ENCODE measurements around the gene GVQW3.
"Not testable (repeated sequence)": the region's sequence is repeated elsewhere in the genome, so short reads cannot be mapped to it uniquely, and the experiment has no call there.

The GVQW3 gene

DNA sequence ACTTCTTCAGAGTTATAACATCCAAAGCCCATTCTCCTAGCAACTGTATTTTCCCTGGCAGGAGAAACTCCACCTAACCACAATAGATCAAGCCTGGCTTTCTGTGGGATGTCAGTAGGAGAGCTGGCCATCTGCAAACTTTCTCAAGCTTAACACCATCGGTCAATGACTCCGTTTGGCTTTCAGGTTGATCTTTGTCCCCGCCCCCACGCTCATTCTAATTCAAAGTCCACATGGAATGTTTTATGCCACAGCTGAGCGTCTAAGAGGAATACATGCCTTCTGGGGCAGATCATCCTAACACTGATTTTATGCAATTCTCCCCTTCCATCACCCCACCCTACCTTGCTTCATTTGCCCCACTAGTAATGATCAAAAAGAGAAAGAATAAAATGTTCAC lies 4.8 kb downstream of the GVQW3 start:
- DNase-seq (ENCODE audit: low read depth in 2 of 3, low spot score in 1 of 3): no peak

DNA sequence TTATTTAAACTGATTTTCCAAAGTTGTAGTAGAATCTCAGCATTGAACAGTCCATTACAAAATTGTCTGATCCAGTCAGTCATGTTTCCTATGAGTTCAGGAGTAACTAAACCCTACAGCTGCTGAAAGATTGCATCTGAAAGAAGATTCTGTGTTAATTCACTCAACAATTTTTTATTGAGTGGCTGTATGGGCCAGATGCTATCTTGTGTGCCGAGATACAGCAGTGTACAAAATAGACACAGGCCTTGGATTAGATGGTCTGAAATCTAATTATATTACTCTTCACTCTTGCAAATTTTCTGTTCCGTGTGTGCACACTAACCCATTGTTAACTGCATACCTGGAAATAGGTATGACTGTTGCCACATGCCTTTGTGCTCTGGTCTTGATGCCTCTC lies 7.3 kb downstream of the GVQW3 start:
- no peak for DNase-seq (ENCODE audit: low read depth in 2 of 3, low spot score in 1 of 3)

- DNase-seq (ENCODE audit: low read depth in 2 of 3, low spot score in 1 of 3): no peak
Measured at GRCh38 chr11:76391021-76391420, 9.9 kb downstream of the GVQW3 start.

GRCh38 chr11:76391811-76392475 lies 10.8 kb downstream of the GVQW3 start:
- DNase-seq (ENCODE audit: low read depth in 2 of 3, low spot score in 1 of 3): no peak

- DNase-seq (ENCODE audit: low read depth in 2 of 3, low spot score in 1 of 3): no peak
Measured at GRCh38 chr11:76392870-76393269, 11.7 kb downstream of the GVQW3 start.

- no peak for DNase-seq (ENCODE audit: low read depth in 2 of 3, low spot score in 1 of 3)
Measured at GRCh38 chr11:76394411-76394810, 13.3 kb downstream of the GVQW3 start.

DNA sequence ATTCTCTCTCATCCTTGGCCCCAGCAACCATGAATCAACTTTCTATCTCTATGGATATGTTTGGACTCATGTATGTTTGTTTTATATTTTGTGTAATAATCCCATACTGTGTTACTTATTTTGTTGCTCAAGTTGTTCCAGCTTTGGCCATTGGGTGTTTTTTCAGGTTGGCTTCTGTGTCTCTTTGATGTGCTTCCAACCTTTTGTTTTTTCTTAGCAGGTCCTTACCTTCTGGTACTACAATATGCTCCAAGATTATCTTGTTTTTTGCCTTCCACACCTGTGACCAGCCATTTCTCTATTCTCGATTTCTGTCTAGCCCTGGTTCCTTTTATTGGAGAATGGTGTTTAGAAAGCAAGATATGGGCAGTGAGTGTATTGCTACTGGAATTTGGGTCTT lies 14.2 kb downstream of the GVQW3 start:
- DNase-seq (ENCODE audit: low read depth in 2 of 3, low spot score in 1 of 3): no peak

DNA sequence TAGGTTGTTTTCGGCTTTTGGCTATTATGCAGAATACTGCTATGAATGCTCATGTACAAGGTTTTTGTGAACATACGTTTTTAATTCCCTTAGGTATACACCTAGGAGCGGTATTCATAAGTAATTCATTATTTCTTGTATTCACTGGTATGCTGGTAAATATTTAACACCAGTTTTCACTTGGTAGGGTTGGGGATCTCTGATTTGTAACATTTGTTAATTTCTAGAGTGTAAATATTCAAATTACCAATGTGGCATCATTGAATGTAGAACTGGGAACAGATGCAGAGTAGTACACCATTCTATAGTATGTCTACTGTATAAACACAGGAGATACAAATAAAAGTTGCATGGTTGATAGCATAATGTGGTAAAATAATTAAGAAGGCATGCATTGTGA lies 16.3 kb downstream of the GVQW3 start:
- no peak for DNase-seq (ENCODE audit: low read depth in 2 of 3, low spot score in 1 of 3)

DNA sequence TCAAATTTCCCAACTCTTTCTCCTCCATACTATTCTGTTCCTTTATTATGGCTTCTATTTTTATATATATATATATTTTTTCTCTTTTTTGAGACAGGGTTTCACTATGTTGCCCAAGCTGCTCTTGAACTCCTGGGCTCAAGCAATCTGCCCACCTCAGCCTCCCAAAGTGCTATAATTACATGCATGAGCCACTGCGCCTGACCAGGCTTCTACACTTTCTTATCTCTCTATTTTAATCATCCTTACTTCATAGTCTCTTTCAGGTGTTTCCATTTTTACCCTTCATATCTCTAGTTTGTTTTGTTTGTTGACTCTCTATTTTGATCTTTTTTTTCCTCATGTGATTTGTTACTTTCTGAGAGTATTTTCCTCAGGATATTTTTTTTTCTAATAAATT lies 19.8 kb downstream of the GVQW3 start:
- DNase-seq (ENCODE audit: low read depth in 2 of 3, low spot score in 1 of 3): no peak

DNA sequence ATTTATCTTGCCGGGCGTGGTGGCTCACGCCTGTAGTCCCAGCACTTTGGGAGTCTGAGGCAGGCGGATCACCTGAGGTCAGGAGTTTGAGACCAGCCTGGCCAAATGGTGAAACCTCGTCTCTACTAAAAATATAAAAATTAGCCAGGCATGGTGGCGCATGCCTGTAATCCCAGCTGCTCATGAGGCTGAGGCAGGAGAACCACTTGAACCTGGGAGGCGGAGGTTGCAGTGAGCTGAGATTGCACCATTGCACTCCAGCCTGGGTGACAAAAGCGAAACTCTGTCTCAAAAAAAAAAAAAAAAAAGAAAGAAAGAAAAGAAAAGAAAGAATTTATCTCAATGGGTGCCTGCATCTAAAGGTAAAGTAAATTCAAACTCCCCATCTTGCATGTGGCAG lies 20.4 kb downstream of the GVQW3 start:
- not testable (repeated sequence) for DNase-seq (ENCODE audit: low read depth in 2 of 3, low spot score in 1 of 3)

- no peak for DNase-seq (ENCODE audit: low read depth in 2 of 3, low spot score in 1 of 3)
Measured at GRCh38 chr11:76406359-76406758, 25.2 kb downstream of the GVQW3 start.

DNA sequence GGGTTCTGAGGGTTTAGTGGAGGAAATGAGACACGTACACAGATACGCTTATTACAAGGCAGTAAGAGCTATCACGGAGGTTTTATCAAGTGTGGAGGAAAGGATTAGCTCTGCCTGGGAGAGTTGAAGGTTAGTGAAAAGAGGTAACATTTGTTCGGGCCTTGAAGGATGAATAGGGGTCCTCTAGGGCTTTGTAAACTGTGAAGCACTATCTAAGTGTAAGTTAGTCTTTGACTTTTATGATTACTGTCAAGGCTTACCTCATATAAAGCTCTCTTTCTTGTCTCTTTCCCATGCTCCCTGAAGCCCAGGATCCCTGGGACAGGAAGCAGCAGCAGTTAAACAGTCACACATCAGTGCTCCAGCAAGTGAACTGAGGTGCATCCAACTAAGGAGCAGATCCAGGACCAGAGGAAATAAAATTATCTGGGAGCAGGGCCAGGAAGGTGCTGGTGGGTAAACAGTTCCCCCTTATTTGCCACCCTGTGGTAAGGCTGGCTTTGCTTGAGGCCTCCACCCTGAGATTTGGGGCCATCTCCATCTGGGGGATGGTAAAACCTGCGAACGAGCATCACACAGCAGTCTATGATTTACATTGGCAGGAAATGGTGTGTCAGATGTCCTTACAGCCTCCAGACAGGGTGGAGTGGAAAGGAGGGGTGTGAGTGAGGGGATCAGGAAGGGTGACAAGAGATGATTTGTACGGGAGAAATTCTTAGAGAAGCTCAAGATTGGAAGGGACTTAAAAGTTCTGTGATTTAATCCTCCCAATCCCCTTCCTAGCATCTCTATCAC lies 27.2 kb downstream of the GVQW3 start:
- no peak for DNase-seq (ENCODE audit: low read depth in 2 of 3, low spot score in 1 of 3)

DNA sequence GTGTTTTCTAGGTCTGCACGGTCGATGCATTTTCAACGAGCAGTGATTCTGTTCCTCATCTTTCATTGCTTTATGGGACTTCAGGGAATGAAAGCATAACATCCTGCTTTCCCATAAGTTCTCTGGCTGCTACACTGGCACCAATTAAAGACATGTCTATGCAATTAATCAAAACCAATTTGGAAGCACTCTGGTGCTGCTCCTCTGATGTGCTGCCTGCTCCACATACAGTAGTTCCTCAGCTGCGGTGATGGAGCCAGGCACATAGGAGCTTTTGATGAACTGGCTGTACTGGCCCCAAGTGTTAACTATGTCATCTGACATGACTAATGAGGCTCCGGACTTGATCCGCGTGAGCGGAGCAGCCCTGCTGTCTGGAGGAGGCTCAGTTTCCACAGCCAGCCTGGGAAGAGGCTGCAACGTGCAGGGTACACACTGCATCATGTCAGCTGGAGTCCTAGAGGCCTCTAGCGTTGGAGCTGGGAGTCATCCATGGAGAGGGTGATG lies 29.8 kb downstream of the GVQW3 start:
- DNase-seq (ENCODE audit: low read depth in 2 of 3, low spot score in 1 of 3): no peak

GRCh38 chr11:76415073-76415472 lies 34.0 kb downstream of the GVQW3 start:
- no peak for DNase-seq (ENCODE audit: low read depth in 2 of 3, low spot score in 1 of 3)

DNA sequence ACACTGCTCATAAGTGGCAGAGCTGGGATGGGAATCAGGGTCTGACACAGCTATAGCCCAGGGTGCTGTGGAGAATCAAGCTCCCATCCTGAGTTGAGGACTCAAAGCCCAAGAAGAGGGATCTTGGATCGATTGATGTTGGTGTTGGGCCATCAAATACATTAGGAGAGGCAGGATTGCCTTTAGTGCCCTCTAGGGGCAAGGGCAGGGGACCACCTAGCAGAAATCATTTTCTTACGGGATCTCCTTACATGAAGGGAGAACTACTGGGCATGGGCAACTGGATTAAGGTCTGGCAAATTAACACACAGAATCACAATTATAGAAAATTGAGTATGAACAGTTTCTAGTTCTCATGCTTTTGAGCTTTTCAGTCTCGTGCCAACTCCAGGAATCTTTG lies 38.8 kb downstream of the GVQW3 start:
- DNase-seq (ENCODE audit: low read depth in 2 of 3, low spot score in 1 of 3): no peak

DNA sequence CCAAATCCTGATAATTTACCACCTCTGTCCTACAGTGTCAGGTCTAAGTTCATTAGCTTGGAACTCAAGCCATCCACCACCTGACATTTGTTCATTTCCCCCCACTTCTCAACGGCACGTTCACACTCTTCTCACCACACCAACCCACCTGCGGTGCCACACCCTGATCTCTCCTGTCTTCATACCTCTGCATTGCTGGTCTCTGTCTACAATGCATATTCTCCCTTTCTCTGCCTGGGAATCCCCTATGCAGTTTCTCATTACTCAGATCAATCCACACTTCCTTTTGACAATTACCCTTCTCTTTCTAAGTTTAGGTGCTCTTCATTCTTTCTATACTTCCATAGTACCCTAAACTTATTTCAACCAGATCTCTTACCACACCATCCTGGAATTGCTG lies 43.3 kb downstream of the GVQW3 start:
- no peak for DNase-seq (ENCODE audit: low read depth in 2 of 3, low spot score in 1 of 3)

GRCh38 chr11:76424891-76425290 lies 43.8 kb downstream of the GVQW3 start:
- no peak for DNase-seq (ENCODE audit: low read depth in 2 of 3, low spot score in 1 of 3)

GRCh38 chr11:76426660-76427059 lies 45.5 kb downstream of the GVQW3 start:
- DNase-seq (ENCODE audit: low read depth in 2 of 3, low spot score in 1 of 3): no peak

DNA sequence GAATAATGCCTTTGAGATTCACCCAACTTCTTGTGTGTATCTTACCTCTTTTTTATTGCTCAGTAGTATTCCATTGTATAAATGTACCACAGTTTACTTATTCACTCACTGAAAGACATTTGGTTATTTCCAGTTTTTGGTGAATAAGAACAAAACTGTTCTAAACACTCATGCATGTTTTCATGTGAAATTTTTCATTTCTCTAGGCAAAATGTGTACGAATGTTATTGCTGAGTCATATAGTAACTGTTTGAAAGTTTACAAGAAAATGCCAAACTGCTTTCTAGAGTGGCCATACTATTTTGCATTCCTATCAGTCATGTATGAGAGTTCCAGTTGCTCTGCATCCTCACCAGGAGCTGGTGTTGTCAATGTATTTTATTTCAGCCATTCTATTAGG lies 54.9 kb downstream of the GVQW3 start:
- no peak for DNase-seq (ENCODE audit: low read depth in 2 of 3, low spot score in 1 of 3)

DNA sequence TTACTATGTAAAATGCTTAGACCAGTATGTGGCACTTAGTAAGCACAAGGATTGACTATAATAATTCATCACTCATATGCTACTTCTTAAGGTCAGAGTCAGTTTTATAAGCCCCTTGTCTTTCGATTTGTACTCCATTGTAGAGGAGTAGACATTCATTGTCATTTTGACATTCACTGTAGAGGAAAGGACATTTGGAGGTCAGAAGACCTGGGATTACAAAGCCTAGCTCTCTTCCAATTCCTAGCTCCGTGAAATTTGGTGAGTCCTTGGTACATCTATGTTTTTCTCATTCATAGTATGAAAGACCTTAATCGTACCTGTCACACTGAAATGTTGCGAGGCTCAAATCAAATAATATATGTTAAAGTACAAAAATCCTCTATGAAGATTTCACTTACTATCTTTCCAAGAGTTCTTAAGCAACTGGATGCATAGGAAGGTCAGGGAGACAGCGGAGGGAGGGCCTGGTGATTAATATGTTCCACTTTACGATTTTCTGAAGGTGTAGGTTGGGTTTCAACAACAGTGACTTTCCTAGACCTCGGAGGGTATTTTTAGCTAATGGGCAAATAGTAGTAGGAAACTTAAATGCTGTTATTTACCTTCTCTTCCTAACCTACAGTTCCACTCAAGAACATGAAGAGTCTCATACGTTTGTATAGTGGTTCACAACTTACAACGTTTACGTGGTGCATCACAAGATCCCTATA lies 62.3 kb downstream of the GVQW3 start:
- no peak for DNase-seq (ENCODE audit: low read depth in 2 of 3, low spot score in 1 of 3)

- DNase-seq (ENCODE audit: low read depth in 2 of 3, low spot score in 1 of 3): no peak
Measured at GRCh38 chr11:76444065-76444383, 62.9 kb downstream of the GVQW3 start.
